Neuronal stem cell (in vitro differentiated cells): Measurements from ENCODE around the gene PRKX.

Source experiments
- DNase-seq: peaks from one replicate; pipeline ENCODE4 v3.0.0-alpha.2; 2013; ENCODE audit warnings: low spot score
- H2AFZ ChIP-seq: one replicate; pipeline ENCODE4 v1.6.1; 2013; ENCODE audit warnings: mild to moderate bottlenecking, low read length, inconsistent platforms
- H2AK5ac ChIP-seq: 2 replicates; pipeline ENCODE4 v1.6.1; 2013; ENCODE audit warnings: low read depth, mild to moderate bottlenecking, inconsistent platforms, low read length, moderate library complexity, mixed read lengths
- H2BK120ac ChIP-seq: 2 replicates; pipeline ENCODE4 v1.6.1; 2013; ENCODE audit warnings: low read depth, mild to moderate bottlenecking, inconsistent platforms, low read length, moderate library complexity, mixed read lengths
- H2BK12ac ChIP-seq: one replicate; pipeline ENCODE4 v1.6.1; 2013; ENCODE audit warnings: low read length, inconsistent platforms
- H2BK15ac ChIP-seq: 2 replicates; pipeline ENCODE4 v1.6.1; 2013; ENCODE audit warnings: mild to moderate bottlenecking, low read length, inconsistent platforms, mixed read lengths
- H2BK5ac ChIP-seq: one replicate; pipeline ENCODE4 v1.6.1; 2013; ENCODE audit warnings: inconsistent platforms, mild to moderate bottlenecking, low read length, moderate library complexity
- H3K14ac ChIP-seq: one replicate; pipeline ENCODE4 v1.6.1; 2013; ENCODE audit warnings: low read length, inconsistent platforms
- H3K18ac ChIP-seq: 2 replicates; pipeline ENCODE4 v1.6.1; 2013; ENCODE audit warnings: low read length, inconsistent platforms
- H3K23ac ChIP-seq: 2 replicates; pipeline ENCODE4 v1.6.1; 2013; ENCODE audit warnings: low read depth, mild to moderate bottlenecking, mixed read lengths, low read length, inconsistent platforms; ENCODE audit not compliant: poor library complexity
- H3K27ac ChIP-seq: replicated peaks from 3 replicates; pipeline ENCODE4 v1.5.1; 2013; ENCODE audit warnings: low read length, inconsistent platforms
- H3K27me3 ChIP-seq, 3 experiments: 2 replicates each; pipeline ENCODE4 v1.6.1; 2013; ENCODE audit warnings: low read length in 3 of 3, mild to moderate bottlenecking in 2 of 3, inconsistent platforms in 1 of 3, low read depth in 1 of 3, mixed read lengths in 1 of 3, moderate library complexity in 1 of 3; ENCODE audit not compliant: control insufficient read depth in 3 of 3, insufficient read depth in 3 of 3
- H3K36me3 ChIP-seq, 2 donors: replicated peaks in 1 of 2; 2 replicates each; pipeline ENCODE4 v1.6.1; 2013; ENCODE audit warnings: low read length in 2 of 2; ENCODE audit not compliant: control insufficient read depth in 2 of 2, insufficient read depth in 2 of 2
- H3K4ac ChIP-seq: 2 replicates; pipeline ENCODE4 v1.6.1; 2013; ENCODE audit warnings: inconsistent platforms, mild to moderate bottlenecking, low read length, moderate library complexity
- H3K4me1 ChIP-seq, 2 donors: 1 replicate in 1 of 2; 2 replicates in 1 of 2; pipeline ENCODE4 v1.6.1; 2013; ENCODE audit warnings: low read length in 2 of 2, low read depth in 1 of 2; ENCODE audit not compliant: control insufficient read depth in 2 of 2, insufficient read depth in 1 of 2
- H3K4me2 ChIP-seq: one replicate; pipeline ENCODE4 v1.6.1; 2013; ENCODE audit warnings: mild to moderate bottlenecking, low read length, inconsistent platforms; ENCODE audit not compliant: insufficient read depth, poor library complexity, severe bottlenecking
- H3K4me3 ChIP-seq, 2 donors: 2 replicates each; pipeline ENCODE4 v1.5.1; 2013; ENCODE audit warnings: low read length in 2 of 2, mild to moderate bottlenecking in 2 of 2, inconsistent platforms in 1 of 2, moderate library complexity in 1 of 2
- H3K79me1 ChIP-seq: one replicate; pipeline ENCODE4 v1.6.1; 2013; ENCODE audit warnings: low read depth, mild to moderate bottlenecking, inconsistent platforms, low read length, moderate library complexity
- H3K9ac ChIP-seq: one replicate; pipeline ENCODE4 v1.6.1; 2013; ENCODE audit warnings: mild to moderate bottlenecking, low read depth, low read length, inconsistent platforms; ENCODE audit not compliant: poor library complexity
- H3K9me3 ChIP-seq, 2 donors: replicated peaks in 1 of 2; 2 replicates each; pipeline versions ENCODE3 to v1.6.1; 2013; ENCODE audit warnings: low read length in 2 of 2, mild to moderate bottlenecking in 2 of 2, inconsistent platforms in 1 of 2, low read depth in 1 of 2, mixed read lengths in 1 of 2, moderate library complexity in 1 of 2; ENCODE audit not compliant: control insufficient read depth in 2 of 2, insufficient read depth in 1 of 2
- H4K8ac ChIP-seq: one replicate; pipeline ENCODE4 v1.6.1; 2013; ENCODE audit warnings: low read depth, mild to moderate bottlenecking, inconsistent platforms, low read length, moderate library complexity
- H4K91ac ChIP-seq: one replicate; pipeline ENCODE4 v1.6.1; 2013; ENCODE audit warnings: low read length, low read depth, mild to moderate bottlenecking, inconsistent platforms; ENCODE audit not compliant: poor library complexity
- WGBS, 2 donors: extraction: QIAGEN DNeasy Blood & Tissue Kit; methylation state at CpG; one replicate each; pipeline ENCODE4 v1.1.7; 2013; ENCODE audit warnings: missing lambda C conversion rate in 2 of 2, mixed read lengths in 1 of 2; ENCODE audit not compliant: insufficient read length in 2 of 2, insufficient replicate concordance in 1 of 2; ENCODE audit errors: extremely low coverage in 2 of 2; 5-methylcytosine and 5-hydroxymethylcytosine counted together

Gene PRKX

GRCh38 chrX:3659761-3660160 is 53.7 kb downstream of the PRKX start:
- no peak overlapping the region for H2BK5ac ChIP-seq
- no peak overlapping the region for H2AFZ ChIP-seq
- no peak overlapping the region for H3K27ac ChIP-seq
- no peak overlapping the region for H3K4me2 ChIP-seq
- DNase-seq, result no peak
- no peak overlapping the region for H2BK12ac ChIP-seq
- no peaks in the 10 kb centered on the region for H3K79me1 ChIP-seq
- no peak overlapping the region for H3K9ac ChIP-seq
- no peak overlapping the region for H3K23ac ChIP-seq
- H4K91ac ChIP-seq, result no peak overlapping the region
- H2BK120ac ChIP-seq, result no peak overlapping the region
- H4K8ac ChIP-seq, result no peak overlapping the region
- no peaks in the 10 kb centered on the region for H3K9me3 ChIP-seq
- H2BK15ac ChIP-seq, result no peak overlapping the region
- no CpG with 5 or more reads among the region's 10 CpGs for WGBS, 2 donors
- H3K14ac ChIP-seq, result no peak overlapping the region
- peaks cover 0 to 2% of the 10 kb centered on the region in 2 donors for H3K4me1 ChIP-seq
- no peak overlapping the region for H3K4me3 ChIP-seq
- H3K27me3 ChIP-seq, result no peaks in the 10 kb centered on the region
- no peak overlapping the region for H2AK5ac ChIP-seq
- peaks cover 0 to 25% of the 10 kb centered on the region in 2 donors for H3K36me3 ChIP-seq
- H3K4ac ChIP-seq, result no peak overlapping the region
- no peak overlapping the region for H3K18ac ChIP-seq

GRCh38 chrX:3655181-3655580 is 58.3 kb downstream of the PRKX start:
- Histone ChIP-seq H3K4me1 (peaks cover 0 to 2% of the 10 kb centered on the region in 2 donors), H2BK12ac (no peak overlapping the region), H3K36me3 (peaks cover 2 to 37% of the 10 kb centered on the region in 2 donors), H2BK5ac (no peak overlapping the region), H3K27me3 (no peaks in the 10 kb centered on the region), H3K79me1 (no peaks in the 10 kb centered on the region), H4K91ac (no peak overlapping the region), H3K4me3 (no peak overlapping the region), H3K4ac (no peak overlapping the region), H3K27ac (no peak overlapping the region), H4K8ac (no peak overlapping the region), H3K14ac (no peak overlapping the region), H3K9me3 (no peaks in the 10 kb centered on the region), H2AK5ac (no peak overlapping the region), H2BK15ac (no peak overlapping the region), H3K23ac (no peak overlapping the region), H2BK120ac (no peak overlapping the region), H3K9ac (no peak overlapping the region), H3K18ac (no peak overlapping the region), H3K4me2 (no peak overlapping the region), H2AFZ (no peak overlapping the region)
- DNase-seq, result no peak
- WGBS, 2 donors, result no CpG with 5 or more reads among the region's 19 CpGs

GRCh38 chrX:3653111-3653510 is 60.3 kb downstream of the PRKX start:
- no peak overlapping the region for H2BK5ac ChIP-seq
- H2AFZ ChIP-seq, result no peak overlapping the region
- H3K18ac ChIP-seq, result no peak overlapping the region
- no peak overlapping the region for H2BK12ac ChIP-seq
- H4K8ac ChIP-seq, result no peak overlapping the region
- H2BK120ac ChIP-seq, result no peak overlapping the region
- H2BK15ac ChIP-seq, result no peak overlapping the region
- H3K4me2 ChIP-seq, result no peak overlapping the region
- no peak overlapping the region for H3K23ac ChIP-seq
- H3K79me1 ChIP-seq, result no peaks in the 10 kb centered on the region
- H3K27me3 ChIP-seq, result no peaks in the 10 kb centered on the region
- no peak overlapping the region for H3K4ac ChIP-seq
- H3K14ac ChIP-seq, result no peak overlapping the region
- no peak overlapping the region for H2AK5ac ChIP-seq
- H3K9me3 ChIP-seq, result no peaks in the 10 kb centered on the region
- no CpG with 5 or more reads among the region's 13 CpGs for WGBS, 2 donors
- no peak overlapping the region for H3K4me3 ChIP-seq
- no peaks in the 10 kb centered on the region for H3K4me1 ChIP-seq
- no peak overlapping the region for H3K27ac ChIP-seq
- no peak overlapping the region for H4K91ac ChIP-seq
- peaks cover 2 to 32% of the 10 kb centered on the region in 2 donors for H3K36me3 ChIP-seq
- H3K9ac ChIP-seq, result no peak overlapping the region
- DNase-seq, result no peak

- Histone ChIP-seq H3K27me3 (no peaks in the 10 kb centered on the region), H3K14ac (no peak overlapping the region), H2BK120ac (no peak overlapping the region), H3K23ac (no peak overlapping the region), H2AFZ (no peak overlapping the region), H4K8ac (no peak overlapping the region), H3K4me1 (no peaks in the 10 kb centered on the region), H2AK5ac (no peak overlapping the region), H3K4me3 (no peak overlapping the region), H3K79me1 (no peaks in the 10 kb centered on the region), H2BK15ac (no peak overlapping the region), H2BK12ac (no peak overlapping the region), H3K4me2 (no peak overlapping the region), H3K9me3 (no peaks in the 10 kb centered on the region), H4K91ac (no peak overlapping the region), H3K4ac (no peak overlapping the region), H3K18ac (no peak overlapping the region), H2BK5ac (no peak overlapping the region), H3K36me3 (peaks cover 2 to 34% of the 10 kb centered on the region in 2 donors), H3K9ac (no peak overlapping the region), H3K27ac (no peak overlapping the region)
- WGBS, 2 donors, result no CpG with 5 or more reads among the region's 3 CpGs
- DNase-seq, result no peak
These were observed 62.2 kb downstream of the PRKX start for GRCh38 chrX:3651277-3651676.
